Activated T-cell treated with anti-CD3 and anti-CD28 coated beads, Interleukin-2, amount 50 U/mL, for 4 hours (primary cell): Measurements from ENCODE around the gene USF1. TPM values are rescaled to one million over a fixed set of nuclear protein-coding genes. Genes with fewer than 3 reads are reported as not detected.

ENCODE experiments used
- total RNA-seq, 3 donors: library from RNA; stranded (reverse); gene quantifications; one replicate each; pipeline ENCODE4 v1.2.1, GENCODE V29; 2021

USF1 gene
- total RNA-seq, 3 donors from 2014 or later = 44.3 to 53.0 (median 44.9) TPM

Other genes with a start within 250 kb of the USF1 start
- gene LY9, start 249.8 kb downstream of the USF1 start, total RNA-seq = 10 to 100 TPM in 2 of 3 donors, 1 to 10 TPM in 1; 8.9 to 21.4 (median 16.5) TPM
- under 1 TPM; 0.30 to 0.53 (median 0.38) TPM for gene CD244, start 183.1 kb downstream of the USF1 start, total RNA-seq
- not detected for gene ITLN1, start 160.8 kb downstream of the USF1 start, total RNA-seq
- not detected for gene ITLN2, start 91.2 kb downstream of the USF1 start, total RNA-seq
- gene F11R, start 24.8 kb downstream of the USF1 start, total RNA-seq = 1 to 10 TPM; 3.9 to 7.6 (median 7.3) TPM
- 10 to 100 TPM; 20.3 to 67.2 (median 25.6) TPM for gene TSTD1, start 7.0 kb downstream of the USF1 start, total RNA-seq
- 100 to 1,000 TPM; 103 to 128 (median 106) TPM for gene ARHGAP30, start 23.9 kb upstream of the USF1 start, total RNA-seq
- under 1 TPM in 1 of 3 donors, not detected in 2; 0.08 TPM for gene NECTIN4, start 43.6 kb upstream of the USF1 start, total RNA-seq
- gene KLHDC9, start 52.4 kb upstream of the USF1 start, total RNA-seq = under 1 TPM in 1 of 3 donors, not detected in 2; 0.43 TPM
- 100 to 1,000 TPM; 231 to 238 (median 235) TPM for gene PFDN2, start 72.1 kb upstream of the USF1 start, total RNA-seq
- 10 to 100 TPM; 41.4 to 51.8 (median 42.2) TPM for gene NIT1, start 72.1 kb upstream of the USF1 start, total RNA-seq
- 10 to 100 TPM; 50.7 to 56.7 (median 51.2) TPM for gene DEDD, start 86.7 kb upstream of the USF1 start, total RNA-seq
- 10 to 100 TPM; 87.5 to 98.8 (median 92.8) TPM for gene UFC1, start 108.0 kb upstream of the USF1 start, total RNA-seq
- gene USP21, start 113.5 kb upstream of the USF1 start, total RNA-seq = 10 to 100 TPM; 25.0 to 28.3 (median 27.4) TPM
- gene PPOX, start 120.4 kb upstream of the USF1 start, total RNA-seq = 10 to 100 TPM; 10.0 to 13.8 (median 12.8) TPM
- gene B4GALT3, start 131.5 kb upstream of the USF1 start, total RNA-seq = 10 to 100 TPM; 73.9 to 76.3 (median 75.9) TPM
- gene ADAMTS4, start 153.1 kb upstream of the USF1 start, total RNA-seq = 1 to 10 TPM in 1 of 3 donors, under 1 TPM in 2; 0.34 to 1.1 (median 0.63) TPM
- gene NDUFS2, start 156.4 kb upstream of the USF1 start, total RNA-seq = 10 to 100 TPM; 70.7 to 80.5 (median 73.2) TPM
- gene FCER1G, start 169.3 kb upstream of the USF1 start, total RNA-seq = 1 to 10 TPM in 1 of 3 donors, under 1 TPM in 1, not detected in 1; 0.83 to 1.4 TPM
- gene APOA2, start 177.7 kb upstream of the USF1 start, total RNA-seq = 1 to 10 TPM; 1.1 to 2.0 (median 2.0) TPM
- 10 to 100 TPM; 23.8 to 29.8 (median 25.5) TPM for gene TOMM40L, start 180.1 kb upstream of the USF1 start, total RNA-seq
- gene NR1I3, start 192.2 kb upstream of the USF1 start, total RNA-seq = under 1 TPM in 1 of 3 donors, not detected in 2; 0.46 TPM
- gene PCP4L1, start 212.8 kb upstream of the USF1 start, total RNA-seq = not detected